Bone marrow (tissue), 2 donors: ENCODE measurements around the gene KRTAP20-1.

Source experiments
- DNase-seq, 2 donors: peaks; one replicate each; lab custom pipeline; 2025; lab: John Stamatoyannopoulos, UW

The KRTAP20-1 gene, protein sequence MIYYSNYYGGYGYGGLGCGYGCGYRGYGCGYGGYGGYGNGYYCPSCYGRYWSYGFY

DNA sequence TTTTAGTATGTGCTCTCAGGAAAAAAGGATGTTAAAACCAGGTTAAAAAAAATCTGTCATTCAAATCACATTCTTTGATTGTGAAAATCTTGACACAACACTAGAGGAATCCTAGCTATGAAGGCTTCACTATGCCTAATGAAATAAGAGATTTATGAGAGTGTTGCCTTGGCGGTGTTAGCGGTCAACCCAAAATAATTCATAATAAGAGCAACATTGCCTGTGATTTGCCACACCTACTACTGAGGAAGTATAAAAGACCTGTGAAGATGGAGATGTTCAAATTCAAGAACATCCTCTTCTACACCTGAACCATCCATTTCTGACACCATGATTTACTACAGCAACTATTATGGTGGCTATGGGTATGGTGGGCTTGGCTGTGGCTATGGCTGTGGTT lies at the start of gene KRTAP20-1:
KRTAP20-1 (plus strand) TSS at position 301 of the 400 bp plus-strand sequence; CDS start at position 331, 30 bp downstream.
- DNase-seq: no peak

DNA sequence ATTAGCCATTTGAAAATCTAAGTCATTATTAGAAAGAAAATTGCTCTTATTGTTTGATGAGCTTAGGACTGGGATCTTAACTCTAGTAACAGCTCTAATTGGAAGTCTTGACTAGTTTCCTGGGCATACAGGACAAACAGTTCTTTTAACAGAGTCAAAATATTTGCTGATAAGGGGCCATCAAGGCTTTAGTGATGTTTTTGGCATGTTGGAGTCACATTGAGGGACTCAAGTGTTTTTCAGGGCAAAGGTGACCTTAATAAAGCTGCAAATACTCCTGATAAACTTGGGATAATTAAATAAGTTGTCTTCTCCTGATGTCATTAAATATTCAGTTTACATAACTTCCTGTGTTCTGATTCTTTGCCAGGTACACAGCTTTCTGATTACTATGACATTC lies 48.6 kb upstream of the KRTAP20-1 start:
- no peak for DNase-seq

DNA sequence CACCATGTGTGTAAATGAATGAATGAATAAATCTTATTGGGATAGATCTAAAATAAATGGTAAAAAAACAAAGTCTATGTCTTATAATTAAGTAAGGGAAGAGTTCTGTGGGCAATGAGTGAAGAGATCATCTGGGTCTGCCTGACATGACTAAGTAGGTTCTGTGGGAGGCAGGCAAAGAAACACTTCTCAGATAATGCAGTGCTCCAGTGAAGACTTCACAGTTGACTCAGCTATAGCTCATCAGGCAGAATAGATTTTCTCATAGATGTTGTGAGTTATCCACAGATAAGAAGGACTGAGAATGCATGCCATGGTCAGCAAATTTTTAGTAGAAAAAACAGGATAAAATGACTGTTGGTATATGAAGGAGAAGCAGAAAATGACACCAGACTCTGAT lies 38.5 kb upstream of the KRTAP20-1 start:
- DNase-seq: no peak

DNA sequence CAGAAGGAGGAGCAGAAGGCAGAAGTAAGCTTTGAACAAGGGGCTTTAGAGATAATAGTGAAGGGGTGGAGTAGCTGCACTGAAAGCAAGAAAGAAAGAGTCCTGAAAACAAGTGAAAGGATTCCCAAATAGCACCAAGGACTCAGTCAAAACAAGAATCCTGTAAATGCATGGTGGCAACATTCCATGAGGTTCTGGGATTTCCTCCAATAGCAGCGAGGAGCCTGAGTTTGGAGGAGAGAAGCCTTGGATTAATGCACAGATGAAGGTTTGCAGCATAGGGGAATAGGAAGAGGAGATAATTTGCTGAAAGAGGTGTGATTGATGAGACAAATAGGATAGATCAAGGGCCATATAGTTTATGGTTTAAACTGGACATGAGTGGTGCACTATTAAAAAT lies 36.9 kb upstream of the KRTAP20-1 start:
- no peak for DNase-seq

GRCh38 chr21:30580132-30580531 lies 36.1 kb upstream of the KRTAP20-1 start:
- no peak for DNase-seq

GRCh38 chr21:30582870-30583269 lies 33.4 kb upstream of the KRTAP20-1 start:
- no peak for DNase-seq

- DNase-seq: no peak
Measured at GRCh38 chr21:30590297-30590696, 25.9 kb upstream of the KRTAP20-1 start, which contains the start of gene KRTAP22-2. Gene KRTAP22-2, minus strand, starts transcription at chr21:30590397.

DNA sequence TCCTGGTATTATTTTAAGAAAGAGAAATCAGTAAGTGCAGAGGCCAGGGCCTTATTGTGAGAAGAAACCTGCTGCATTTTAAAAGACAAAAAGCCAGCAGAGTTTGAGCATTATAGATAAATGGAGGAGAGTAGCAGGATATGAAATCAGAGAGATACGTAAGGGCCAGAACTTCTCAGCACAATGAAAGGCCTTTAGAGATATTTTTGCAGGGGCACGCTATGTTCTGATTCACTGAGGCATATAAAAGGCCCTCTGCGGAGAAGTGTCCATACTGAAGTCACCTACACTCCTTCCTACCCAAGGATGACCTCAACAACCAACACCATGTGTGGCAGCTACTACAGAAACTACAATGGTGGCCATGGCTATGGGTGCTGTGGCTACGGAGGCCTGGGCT lies 24.1 kb upstream of the KRTAP20-1 start, which contains the start of gene KRTAP6-3:
KRTAP6-3 (plus strand) TSS at position 301 of the 400 bp plus-strand sequence; CDS start at position 307, 6 bp downstream.
- no peak for DNase-seq

- DNase-seq: no peak
Measured at GRCh38 chr21:30598802-30599201, 17.4 kb upstream of the KRTAP20-1 start, which contains the start of gene KRTAP6-2. Gene KRTAP6-2, minus strand, starts transcription at chr21:30598902. Its CDS starts 28 bp downstream, at chr21:30598874.

DNA sequence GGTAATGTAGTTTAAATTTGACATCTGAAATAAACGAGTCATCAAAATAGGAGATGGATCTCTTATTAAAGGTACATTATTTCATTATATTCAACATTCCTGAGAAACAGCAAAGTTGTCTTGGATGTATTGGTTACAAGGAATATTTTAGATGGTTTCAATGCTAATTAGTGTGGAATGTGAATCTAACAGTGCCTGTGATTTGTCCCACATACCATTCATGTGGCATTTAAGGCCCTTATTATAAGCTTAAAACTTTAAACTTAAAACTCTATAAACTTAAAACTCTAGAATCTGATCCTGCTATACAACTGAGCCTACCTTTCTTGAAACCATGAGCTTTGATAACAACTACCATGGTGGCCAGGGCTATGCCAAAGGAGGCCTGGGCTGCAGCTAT lies 15.4 kb upstream of the KRTAP20-1 start, which contains the start of gene KRTAP22-1:
KRTAP22-1 (plus strand) TSS at position 301 of the 400 bp plus-strand sequence.
- no peak for DNase-seq

DNA sequence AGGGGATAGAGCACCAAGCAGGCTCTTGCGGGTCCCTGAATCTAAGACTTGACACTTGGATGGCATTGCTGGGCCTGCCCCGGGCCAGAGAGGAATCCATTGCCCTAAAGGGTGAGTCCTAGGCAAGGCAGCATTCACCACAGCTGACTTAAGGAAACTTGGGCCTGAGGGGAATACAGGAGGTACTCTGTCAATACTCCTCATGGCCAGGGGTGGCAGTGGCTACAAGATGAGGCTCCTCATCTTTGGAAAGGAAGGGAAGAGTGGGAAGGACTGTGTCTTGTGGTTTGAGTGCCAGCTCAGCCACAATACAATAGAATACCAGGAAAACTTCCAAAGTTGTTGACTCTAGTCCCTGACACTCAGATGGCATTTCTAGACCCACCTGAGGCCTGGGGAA lies 10.3 kb upstream of the KRTAP20-1 start:
- DNase-seq: no peak

- DNase-seq: no peak
Measured at GRCh38 chr21:30612132-30612531, 4.1 kb upstream of the KRTAP20-1 start.

DNA sequence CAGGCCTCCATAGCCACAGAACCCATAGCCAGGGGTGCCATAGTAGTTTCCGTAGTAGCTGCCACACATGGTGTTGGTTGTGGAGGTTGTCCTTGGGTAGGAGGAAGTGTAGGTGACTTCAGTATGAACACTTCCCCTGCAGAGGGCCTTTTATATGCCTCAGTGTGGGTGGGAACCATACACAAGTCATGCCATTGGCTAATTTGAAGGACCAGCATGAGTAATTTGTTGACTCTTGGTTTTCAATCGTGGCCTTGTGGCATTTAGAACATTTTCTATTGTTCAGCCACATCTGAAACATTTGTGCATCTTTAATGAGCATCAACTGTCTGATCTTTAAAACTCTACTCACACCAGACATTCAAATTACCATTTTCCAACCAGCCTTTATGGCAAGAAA lies 2.4 kb upstream of the KRTAP20-1 start, which contains the start of gene KRTAP6-1:
KRTAP6-1 (minus strand) TSS at position 95 of the 400 bp plus-strand sequence; CDS start at position 69, 26 bp downstream.
- no peak for DNase-seq

DNA sequence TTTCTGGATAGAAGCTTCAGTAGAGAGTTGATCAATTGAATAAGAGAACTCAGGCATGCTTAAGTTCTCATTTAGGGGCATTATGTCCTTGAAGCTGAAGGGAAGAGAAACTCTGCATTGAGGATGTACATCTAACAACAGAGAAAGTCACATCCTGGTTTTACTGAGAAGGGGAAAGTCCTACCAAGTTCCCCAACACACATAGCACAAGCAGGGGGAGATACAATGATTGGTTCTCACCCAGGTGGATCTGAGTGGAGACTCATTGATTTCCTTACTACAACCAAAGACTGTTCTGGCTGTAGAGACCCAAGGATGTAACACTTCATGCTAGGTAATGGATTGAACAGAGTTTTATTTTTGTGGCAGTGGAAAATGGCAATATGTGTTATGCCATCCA lies 1.0 kb upstream of the KRTAP20-1 start:
- DNase-seq: no peak

DNA sequence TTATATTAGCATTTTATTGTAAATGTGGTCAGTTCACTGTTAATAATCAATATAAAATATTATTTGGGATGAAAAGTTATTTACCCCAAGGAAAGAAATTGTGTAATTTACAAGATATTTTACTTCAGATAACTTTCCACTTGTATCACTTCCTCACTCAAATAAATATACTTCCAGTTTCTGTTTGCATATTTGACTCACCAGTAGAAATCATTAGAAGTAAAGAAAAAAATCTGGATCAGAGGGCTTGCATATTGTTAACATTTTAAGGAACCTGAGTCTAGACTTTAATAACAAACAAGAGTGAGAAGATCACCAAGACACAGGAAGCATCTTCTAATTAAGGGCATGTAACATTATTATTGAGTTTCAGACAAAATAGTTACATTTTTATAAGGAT lies 3.9 kb downstream of the KRTAP20-1 start:
- DNase-seq: no peak

GRCh38 chr21:30620522-30620921 lies 4.3 kb downstream of the KRTAP20-1 start, which contains the start of gene KRTAP20-4:
Gene KRTAP20-4, plus strand, starts transcription at chr21:30620627.
- no peak for DNase-seq

- DNase-seq: no peak
Measured at GRCh38 chr21:30623362-30623761, 7.1 kb downstream of the KRTAP20-1 start.

GRCh38 chr21:30625449-30626165 lies 9.4 kb downstream of the KRTAP20-1 start:
- DNase-seq: no peak

GRCh38 chr21:30628109-30628508 lies 11.9 kb downstream of the KRTAP20-1 start:
- DNase-seq: no peak

DNA sequence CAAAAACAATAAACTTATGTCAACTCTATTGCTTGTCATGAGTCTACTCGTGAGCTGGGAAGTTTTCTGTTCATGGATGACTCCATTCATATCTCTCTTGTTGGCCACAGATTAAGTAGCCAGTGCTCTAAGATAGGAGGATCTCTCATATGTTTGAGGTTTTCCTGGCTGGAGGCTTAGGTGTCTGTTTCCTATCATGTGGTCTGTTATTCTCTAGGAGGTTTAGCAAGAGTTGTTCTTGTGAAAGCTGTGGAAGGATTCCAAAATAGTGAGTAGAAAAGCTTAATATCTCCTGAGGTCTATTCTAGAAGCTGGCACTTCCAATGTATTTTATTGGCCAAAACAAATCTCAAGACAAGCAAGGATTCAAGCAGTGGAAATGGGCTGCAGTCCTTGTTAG lies 13.0 kb downstream of the KRTAP20-1 start:
- DNase-seq: no peak

DNA sequence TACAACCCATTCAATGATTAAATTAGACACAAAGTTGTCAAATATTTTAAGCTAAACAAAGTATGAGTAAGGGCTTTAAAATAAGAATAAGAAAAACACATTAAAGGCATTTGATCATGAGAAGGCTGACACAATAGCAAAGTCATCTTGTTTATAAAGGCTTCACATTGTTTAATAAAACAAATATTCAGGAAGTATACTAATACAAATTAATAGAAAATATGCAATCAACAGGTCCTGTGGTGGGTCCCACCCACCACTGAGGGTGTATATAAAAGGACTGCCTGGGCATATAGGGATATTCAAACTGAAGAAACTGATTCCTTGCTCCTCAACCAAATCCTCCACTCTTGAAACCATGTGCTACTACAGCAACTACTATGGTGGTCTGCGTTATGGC lies 18.7 kb downstream of the KRTAP20-1 start, which contains the start of gene KRTAP20-2:
KRTAP20-2 (plus strand) TSS at position 301 of the 400 bp plus-strand sequence; CDS start at position 359, 58 bp downstream.
- DNase-seq: no peak

- DNase-seq: no peak
Measured at GRCh38 chr21:30638686-30639085, 22.5 kb downstream of the KRTAP20-1 start.

DNA sequence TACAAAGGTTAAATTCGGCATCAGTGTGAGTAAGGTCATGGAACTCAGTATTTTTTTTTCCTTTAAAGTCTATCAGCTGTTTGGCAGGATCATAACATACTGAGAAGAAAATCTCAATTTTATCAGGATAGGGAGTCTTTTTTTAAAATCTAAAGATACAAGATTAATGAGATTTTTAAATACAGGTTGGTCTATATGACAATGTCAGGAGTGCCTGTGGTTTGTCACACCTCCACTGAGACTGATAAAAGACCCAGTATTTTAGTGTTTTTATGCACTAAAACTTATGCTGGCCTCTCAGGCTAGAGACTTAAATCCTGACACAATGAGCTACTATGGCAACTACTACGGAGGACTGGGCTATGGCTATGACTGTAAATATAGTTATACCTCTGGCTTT lies 26.3 kb downstream of the KRTAP20-1 start, which contains the start of gene KRTAP20-3:
KRTAP20-3 (plus strand) TSS at position 301 of the 400 bp plus-strand sequence.
- DNase-seq: no peak
